M059J (cell line): ENCODE measurements around the gene KRTAP10-6. TPM values are rescaled to one million over a fixed set of nuclear protein-coding genes. Genes with fewer than 3 reads are reported as not detected.
"Not testable (repeated sequence)": the region's sequence is repeated elsewhere in the genome, so short reads cannot be mapped to it uniquely, and the experiment has no call there.

Experiments used
- DNase-seq: peaks from one replicate; pipeline ENCODE4 v3.0.0-alpha.2; 2012; ENCODE audit warnings: low read depth
- total RNA-seq: library from RNA; depleted of rRNA; stranded (reverse); fragments of >200 nt; shearing (Covaris generic); gene quantifications from 2 replicates; pipeline ENCODE4 v1.2.3, GENCODE V29; 2014; rRNA removed

KRTAP10-6 gene
- total RNA-seq, 1 experiment from 2014 or later: not detected

GRCh38 chr21:44557491-44558328, 34.6 kb downstream of the KRTAP10-6 start:
- DNase-seq: no peak

GRCh38 chr21:44556879-44557278, 35.4 kb downstream of the KRTAP10-6 start:
- no peak for DNase-seq

- no peak for DNase-seq
These were observed 37.0 kb downstream of the KRTAP10-6 start for GRCh38 chr21:44555200-44555875.

GRCh38 chr21:44552681-44553080, 39.6 kb downstream of the KRTAP10-6 start:
- DNase-seq: no peak

GRCh38 chr21:44552136-44552535, 40.2 kb downstream of the KRTAP10-6 start:
- no peak for DNase-seq

- DNase-seq: no peak
These were observed 40.9 kb downstream of the KRTAP10-6 start, which contains the start of gene KRTAP10-2 for GRCh38 chr21:44551340-44551961. Gene KRTAP10-2 (minus strand): TSS chr21:44551505. CDS start chr21:44551458, 47 bp downstream.

- no peak for DNase-seq
These were observed 41.5 kb downstream of the KRTAP10-6 start for GRCh38 chr21:44550807-44551206.

- DNase-seq: not testable (repeated sequence)
These were observed 42.0 kb downstream of the KRTAP10-6 start for GRCh38 chr21:44550285-44550684.

GRCh38 chr21:44549525-44550211, 42.6 kb downstream of the KRTAP10-6 start:
- DNase-seq: no peak

GRCh38 chr21:44548922-44549321, 43.4 kb downstream of the KRTAP10-6 start:
- DNase-seq: no peak

GRCh38 chr21:44548381-44548780, 43.9 kb downstream of the KRTAP10-6 start:
- no peak for DNase-seq

GRCh38 chr21:44547656-44548331, 44.5 kb downstream of the KRTAP10-6 start:
- DNase-seq: no peak

GRCh38 chr21:44544566-44544965, 47.7 kb downstream of the KRTAP10-6 start:
- DNase-seq: no peak

GRCh38 chr21:44542716-44543115, 49.6 kb downstream of the KRTAP10-6 start:
- DNase-seq: no peak

Other genes starting within 250 kb of the KRTAP10-6 start
- gene TRPM2, start 238.9 kb downstream of the KRTAP10-6 start, total RNA-seq: 0.99 and 1.3 TPM in 2 replicates
- gene LRRC3, start 137.0 kb downstream of the KRTAP10-6 start, total RNA-seq: not detected in 2 replicates
- not detected in 2 replicates for gene KRTAP10-1, start 52.3 kb downstream of the KRTAP10-6 start, total RNA-seq
- gene KRTAP10-2, start 41.0 kb downstream of the KRTAP10-6 start, total RNA-seq: not detected in 2 replicates
- gene KRTAP10-3, start 33.7 kb downstream of the KRTAP10-6 start, total RNA-seq: not detected in 2 replicates
- not detected in 2 replicates for gene KRTAP10-4, start 18.8 kb downstream of the KRTAP10-6 start, total RNA-seq
- not detected in 2 replicates for gene KRTAP10-5, start 11.9 kb downstream of the KRTAP10-6 start, total RNA-seq
- gene KRTAP10-7, start 8.1 kb upstream of the KRTAP10-6 start, total RNA-seq: not detected in 2 replicates
- gene KRTAP10-8, start 19.6 kb upstream of the KRTAP10-6 start, total RNA-seq: not detected in 2 replicates
- not detected in 2 replicates for gene KRTAP10-9, start 34.6 kb upstream of the KRTAP10-6 start, total RNA-seq
- not detected in 2 replicates for gene KRTAP10-10, start 44.9 kb upstream of the KRTAP10-6 start, total RNA-seq
- gene KRTAP10-11, start 53.9 kb upstream of the KRTAP10-6 start, total RNA-seq: not detected in 2 replicates
- not detected in 2 replicates for gene KRTAP12-4, start 62.2 kb upstream of the KRTAP10-6 start, total RNA-seq
- not detected in 2 replicates for gene KRTAP12-3, start 65.4 kb upstream of the KRTAP10-6 start, total RNA-seq
- not detected in 2 replicates for gene KRTAP12-2, start 74.4 kb upstream of the KRTAP10-6 start, total RNA-seq
- not detected in 2 replicates for gene KRTAP12-1, start 89.7 kb upstream of the KRTAP10-6 start, total RNA-seq
- gene KRTAP10-12, start 104.7 kb upstream of the KRTAP10-6 start, total RNA-seq: not detected in 2 replicates
- gene TSPEAR, start 119.1 kb upstream of the KRTAP10-6 start, total RNA-seq: not detected in 2 replicates
- gene UBE2G2, start 209.3 kb upstream of the KRTAP10-6 start, total RNA-seq: 74.0 and 90.6 TPM in 2 replicates
- 198 and 200 TPM in 2 replicates for gene SUMO3, start 225.6 kb upstream of the KRTAP10-6 start, total RNA-seq